ENCODE results near the gene TRAK1. TPM values are rescaled to one million over a fixed set of nuclear protein-coding genes. Genes with fewer than 3 reads are reported as not detected.

TRAK1 gene
- total RNA-seq, 2 experiments from 2014 or later, result 23.7 to 24.1 TPM

GRCh38 chr3:42148086-42148848, 57.1 kb downstream of the TRAK1 start:
- ChIA-PET POLR2A (no interaction called here), CTCF (no interaction called here)
- no peak overlapping the region for H3K4me3 Mint-ChIP-seq
- no peaks in the 10 kb centered on the region for H3K9me3 Mint-ChIP-seq
- peaks cover 28% of the 10 kb centered on the region for H3K4me1 Mint-ChIP-seq
- no peaks in the 10 kb centered on the region for H3K27me3 Mint-ChIP-seq
- H3K27ac Mint-ChIP-seq, result no peak overlapping the region
- H3K36me3 Mint-ChIP-seq (ENCODE audit: low read depth), result no peaks in the 10 kb centered on the region
- DNase-seq, result no peak

DNA sequence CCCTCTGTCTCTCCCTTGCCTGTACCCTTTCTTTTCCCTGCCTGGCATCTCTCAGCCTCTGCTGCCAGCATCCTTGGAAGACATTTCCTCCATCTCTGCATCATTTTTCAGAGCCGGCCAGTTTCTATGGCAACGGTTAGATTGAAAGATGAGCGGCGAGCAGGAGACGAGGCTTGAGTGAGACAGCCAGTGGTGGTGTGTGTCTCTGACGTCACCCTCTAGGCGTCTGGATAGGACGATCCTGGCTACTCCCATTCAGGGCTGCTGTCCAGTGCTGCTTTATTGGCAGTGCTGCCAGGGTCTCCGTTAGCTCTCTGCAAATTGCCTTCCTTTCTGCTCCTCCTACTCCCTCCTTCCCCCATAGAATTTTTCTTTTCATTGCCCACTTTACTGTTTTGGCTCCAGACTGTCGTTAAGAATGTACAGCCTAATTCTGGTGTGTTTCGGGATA, 57.9 kb downstream of the TRAK1 start:
- ChIA-PET CTCF (no interaction called here), POLR2A (no interaction called here)
- no peaks in the 10 kb centered on the region for H3K36me3 Mint-ChIP-seq (ENCODE audit: low read depth)
- H3K9me3 Mint-ChIP-seq, result no peaks in the 10 kb centered on the region
- H3K27ac Mint-ChIP-seq, result no peak overlapping the region
- peaks cover 28% of the 10 kb centered on the region for H3K4me1 Mint-ChIP-seq
- no peaks in the 10 kb centered on the region for H3K27me3 Mint-ChIP-seq
- H3K4me3 Mint-ChIP-seq, result no peak overlapping the region
- DNase-seq, result no peak

GRCh38 chr3:42149532-42149931, 58.4 kb downstream of the TRAK1 start:
- POLR2A ChIA-PET, result no interaction called here

GRCh38 chr3:42149975-42150374, 58.8 kb downstream of the TRAK1 start:
- ChIA-PET CTCF (no interaction called here), POLR2A (no interaction called here)
- Mint-ChIP-seq H3K27ac (no peak overlapping the region), H3K27me3 (no peaks in the 10 kb centered on the region), H3K4me1 (peaks cover 28% of the 10 kb centered on the region), H3K36me3 (ENCODE audit: low read depth) (no peaks in the 10 kb centered on the region), H3K9me3 (no peaks in the 10 kb centered on the region), H3K4me3 (no peak overlapping the region)
- DNase-seq, result no peak

More at GRCh38 chr3:42149532-42149931, 58.4 kb downstream of the TRAK1 start:
- Mint-ChIP-seq H3K36me3 (ENCODE audit: low read depth) (no peaks in the 10 kb centered on the region), H3K27ac (no peak overlapping the region), H3K4me1 (peaks cover 28% of the 10 kb centered on the region), H3K27me3 (no peaks in the 10 kb centered on the region), H3K4me3 (no peak overlapping the region), H3K9me3 (no peaks in the 10 kb centered on the region)
- DNase-seq, result no peak
- CTCF ChIA-PET, result no interaction called here

GRCh38 chr3:42151596-42152168, 60.5 kb downstream of the TRAK1 start:
- H3K4me1 Mint-ChIP-seq, result peaks cover 28% of the 10 kb centered on the region
- no peak for DNase-seq
- H3K27ac Mint-ChIP-seq, result no peak overlapping the region
- no peak overlapping the region for H3K4me3 Mint-ChIP-seq
- H3K36me3 Mint-ChIP-seq (ENCODE audit: low read depth), result no peaks in the 10 kb centered on the region
- H3K9me3 Mint-ChIP-seq, result no peaks in the 10 kb centered on the region
- no peaks in the 10 kb centered on the region for H3K27me3 Mint-ChIP-seq
- ChIA-PET CTCF (interaction anchor here (0.6 kb wide), 1 partner anchor 76 kb away, joined by 3 read pairs; no protein-coding TSS in a partner anchor), POLR2A (no interaction called here)

GRCh38 chr3:42152193-42152592, 61.0 kb downstream of the TRAK1 start:
- H3K36me3 Mint-ChIP-seq (ENCODE audit: low read depth), result no peaks in the 10 kb centered on the region
- CTCF ChIA-PET, result no interaction called here
- no peak overlapping the region for H3K4me3 Mint-ChIP-seq
- no peaks in the 10 kb centered on the region for H3K27me3 Mint-ChIP-seq
- no peak overlapping the region for H3K27ac Mint-ChIP-seq
- H3K9me3 Mint-ChIP-seq, result no peaks in the 10 kb centered on the region
- no peak for DNase-seq
- POLR2A ChIA-PET, result no interaction called here
- H3K4me1 Mint-ChIP-seq, result peaks cover 24% of the 10 kb centered on the region

DNA sequence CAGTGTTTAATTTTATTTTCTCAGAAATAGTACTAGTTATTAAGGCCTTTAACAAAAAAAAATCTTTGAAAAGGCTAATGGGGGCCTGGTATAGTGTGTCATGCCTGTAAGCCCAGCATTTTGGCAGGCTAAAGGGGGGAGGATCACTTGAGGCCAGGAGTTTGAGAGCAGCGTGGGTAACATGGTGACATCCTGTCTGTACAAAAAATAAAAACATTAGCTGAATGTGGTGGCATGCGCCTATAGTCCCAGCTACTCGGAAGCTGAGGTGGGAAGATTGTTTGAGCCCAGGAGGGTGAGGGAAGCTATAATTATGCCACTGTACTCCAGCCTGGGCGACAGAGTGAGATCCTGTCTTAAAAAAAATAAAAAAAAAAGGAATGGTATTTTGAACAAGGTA, 61.9 kb downstream of the TRAK1 start:
- Mint-ChIP-seq H3K9me3 (no peaks in the 10 kb centered on the region), H3K4me1 (peaks cover 22% of the 10 kb centered on the region), H3K36me3 (ENCODE audit: low read depth) (no peaks in the 10 kb centered on the region), H3K4me3 (no peak overlapping the region), H3K27ac (no peak overlapping the region), H3K27me3 (no peaks in the 10 kb centered on the region)
- no peak for DNase-seq
- POLR2A ChIA-PET, result no interaction called here
- CTCF ChIA-PET, result interaction anchor here (0.5 kb wide), 1 partner anchor 751 kb away, joined by 3 read pairs; no protein-coding TSS in a partner anchor

GRCh38 chr3:42157540-42158538, 66.7 kb downstream of the TRAK1 start:
- CTCF ChIA-PET, result no interaction called here
- H3K9me3 Mint-ChIP-seq, result no peaks in the 10 kb centered on the region
- H3K27me3 Mint-ChIP-seq, result no peaks in the 10 kb centered on the region
- DNase-seq, result no peak
- POLR2A ChIA-PET, result no interaction called here
- no peak overlapping the region for H3K27ac Mint-ChIP-seq
- H3K4me1 Mint-ChIP-seq, result peaks cover 36% of the 10 kb centered on the region
- no peak overlapping the region for H3K4me3 Mint-ChIP-seq
- H3K36me3 Mint-ChIP-seq (ENCODE audit: low read depth), result no peaks in the 10 kb centered on the region

DNA sequence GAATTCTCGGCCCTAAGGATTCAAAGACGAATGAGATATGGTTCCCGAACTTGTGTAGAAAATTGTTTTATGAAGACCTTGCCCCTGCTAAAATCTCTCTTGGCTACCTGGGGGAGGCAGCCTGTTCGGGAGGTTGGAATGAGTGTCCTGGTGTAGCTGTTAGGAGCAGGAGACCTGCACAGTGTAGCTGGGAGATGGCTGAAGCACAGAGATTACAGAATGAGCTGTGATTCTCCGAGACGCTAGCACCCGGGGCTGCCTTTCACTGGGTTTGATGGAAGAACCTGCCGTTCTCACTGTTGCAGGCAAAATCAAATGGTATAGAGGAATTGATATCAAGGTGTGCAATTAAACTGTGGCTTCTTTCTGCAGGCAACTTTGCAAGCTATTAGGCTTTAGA, 68.0 kb downstream of the TRAK1 start:
- no peak overlapping the region for H3K4me3 Mint-ChIP-seq
- H3K36me3 Mint-ChIP-seq (ENCODE audit: low read depth), result peaks cover 2% of the 10 kb centered on the region
- H3K27me3 Mint-ChIP-seq, result no peaks in the 10 kb centered on the region
- H3K4me1 Mint-ChIP-seq, result peaks cover 46% of the 10 kb centered on the region
- ChIA-PET CTCF (interaction anchor here (0.6 to 0.7 kb wide), 2 partner anchors 9 to 256 kb away, joined by 3 read pairs; no protein-coding TSS in a partner anchor), POLR2A (no interaction called here)
- H3K27ac Mint-ChIP-seq, result peak overlapping the region; percentile 76
- no peak for DNase-seq
- no peaks in the 10 kb centered on the region for H3K9me3 Mint-ChIP-seq

- H3K9me3 Mint-ChIP-seq, result no peaks in the 10 kb centered on the region
- CTCF ChIA-PET, result interaction anchor here (0.6 kb wide), 1 partner anchor 393 kb away, joined by 3 read pairs; no protein-coding TSS in a partner anchor
- DNase-seq, result peak; percentile 65
- POLR2A ChIA-PET, result no interaction called here
- no peaks in the 10 kb centered on the region for H3K27me3 Mint-ChIP-seq
- H3K4me3 Mint-ChIP-seq, result peak overlapping the region; percentile 58
- peaks cover 53% of the 10 kb centered on the region for H3K4me1 Mint-ChIP-seq
- H3K27ac Mint-ChIP-seq, result peak overlapping the region; percentile 76
- H3K36me3 Mint-ChIP-seq (ENCODE audit: low read depth), result peaks cover 2% of the 10 kb centered on the region
Measured at GRCh38 chr3:42159706-42160472, 68.7 kb downstream of the TRAK1 start.

DNA sequence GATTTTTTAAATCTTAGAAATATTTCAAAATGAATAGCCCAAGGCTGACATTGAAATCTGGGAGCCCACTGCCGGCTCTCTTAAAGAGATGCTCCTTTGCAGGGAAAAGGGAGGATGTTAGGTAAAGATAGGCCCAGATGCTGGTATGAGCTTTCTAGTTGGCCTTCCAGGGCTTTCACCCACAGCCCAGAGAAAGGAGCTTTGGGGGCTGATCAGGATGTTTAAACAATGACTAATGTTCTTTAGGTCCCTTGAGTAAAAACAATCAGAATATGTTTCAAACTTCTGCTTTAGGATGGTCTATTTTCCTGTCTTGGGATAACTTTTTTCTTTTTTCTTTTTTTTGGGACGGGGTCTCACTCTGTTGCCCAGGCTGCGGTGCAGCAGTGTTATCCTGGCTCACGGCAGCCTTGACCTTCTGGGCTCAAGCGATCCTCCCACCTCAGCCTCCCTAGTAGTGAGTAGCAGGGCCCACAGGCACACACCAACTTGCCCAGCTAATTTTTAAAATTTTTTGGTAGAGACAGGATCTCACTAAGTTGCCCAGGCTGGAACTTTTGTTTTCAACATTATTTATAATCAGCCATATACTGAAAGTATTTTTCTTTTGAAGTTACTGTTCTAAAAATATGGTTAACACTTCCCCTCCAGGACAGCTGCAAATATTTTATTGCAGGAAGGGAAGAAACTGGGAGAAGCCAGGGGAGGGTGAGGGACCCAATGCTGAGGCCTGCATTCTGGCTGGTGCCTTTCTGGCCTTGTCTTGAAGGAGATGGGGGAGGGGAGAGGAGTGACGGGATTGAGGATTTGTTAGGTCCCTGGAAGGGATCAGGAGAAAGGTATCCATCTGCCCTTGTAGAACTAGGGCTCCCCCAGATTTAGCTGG, 70.1 kb downstream of the TRAK1 start:
- Mint-ChIP-seq H3K27ac (no peak overlapping the region), H3K4me1 (peaks cover 56% of the 10 kb centered on the region), H3K9me3 (no peaks in the 10 kb centered on the region), H3K36me3 (ENCODE audit: low read depth) (peaks cover 2% of the 10 kb centered on the region), H3K27me3 (no peaks in the 10 kb centered on the region), H3K4me3 (no peak overlapping the region)
- ChIA-PET CTCF (no interaction called here), POLR2A (no interaction called here)
- no peak for DNase-seq

DNA sequence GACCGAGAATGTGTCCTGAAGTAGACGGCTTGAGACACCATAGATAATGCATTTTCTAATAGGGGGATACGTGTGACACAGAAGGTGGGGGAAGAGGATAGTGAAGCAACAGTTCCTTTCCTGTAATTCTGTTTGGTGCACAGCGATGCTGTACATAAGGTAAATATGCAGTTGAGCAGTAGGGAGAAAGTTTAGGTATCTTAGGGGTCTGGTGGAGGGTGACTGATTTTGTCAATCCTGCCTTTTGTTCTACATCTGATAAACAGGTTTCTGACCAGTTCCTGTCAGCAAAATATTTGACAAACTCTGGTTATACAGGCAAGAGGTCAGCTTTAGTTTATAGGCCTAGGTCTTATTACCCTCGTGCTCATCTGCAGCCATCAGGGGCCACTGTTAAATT, 71.3 kb downstream of the TRAK1 start:
- CTCF ChIA-PET, result no interaction called here
- no peak for DNase-seq
- Mint-ChIP-seq H3K27me3 (no peaks in the 10 kb centered on the region), H3K36me3 (ENCODE audit: low read depth) (peaks cover 2% of the 10 kb centered on the region), H3K4me1 (peaks cover 55% of the 10 kb centered on the region), H3K9me3 (no peaks in the 10 kb centered on the region), H3K27ac (no peak overlapping the region), H3K4me3 (no peak overlapping the region)
- POLR2A ChIA-PET, result no interaction called here

Data from activated CD4-positive, alpha-beta T cell treated with anti-CD3 and anti-CD28 coated beads, Interleukin-2, amount 10 ng/mL, durations not matched to agents 7 days and 5 days (primary cell).